HL-60 (cell line): Measurements from ENCODE around the gene DLD.
A peak's percentile ranks its signal among the peaks of the same experiment; 100 is the strongest.

ENCODE experiments used
- DNase-seq, 2 experiments: peaks; one replicate each; pipeline ENCODE4 v3.0.0-alpha.2; 2010 to 2020; ENCODE audit warnings: low read depth in 1 of 2, low spot score in 1 of 2
- H3K27ac ChIP-seq: fragments of 250-450 bp; sonication (Bioruptor Pico); replicated peaks from 2 replicates; pipeline ENCODE4 v1.5.1; 2020; ENCODE audit warnings: mild to moderate bottlenecking, moderate library complexity
- H3K27me3 ChIP-seq: fragments of 250-450 bp; sonication (Bioruptor Pico); 2 replicates; pipeline ENCODE4 v1.5.1; 2021; ENCODE audit warnings: mild to moderate bottlenecking, moderate library complexity; ENCODE audit not compliant: insufficient read depth, poor library complexity, severe bottlenecking
- H3K4me3 ChIP-seq: replicated peaks from 2 replicates; pipeline ENCODE4 v1.5.1; 2011; ENCODE audit warnings: mild to moderate bottlenecking, control low read depth, low read length; ENCODE audit not compliant: insufficient read depth
- GABPA ChIP-seq: IDR thresholded peaks from 2 replicates; pipeline ENCODE4 v1.6.1; 2012; ENCODE audit warnings: low read depth
- POLR2AphosphoS5 ChIP-seq: IDR thresholded peaks from 2 replicates; pipeline ENCODE4 v1.6.1; 2012; ENCODE audit warnings: low read depth
- REST ChIP-seq: IDR thresholded peaks from 2 replicates; pipeline ENCODE4 v1.6.1; 2012; ENCODE audit warnings: low read depth; ENCODE audit not compliant: insufficient replicate concordance
- SPI1 ChIP-seq: IDR thresholded peaks from 2 replicates; pipeline ENCODE4 v1.6.1; 2012; ENCODE audit warnings: low read depth, mild to moderate bottlenecking, borderline replicate concordance
- TF ChIP-seq, protein P1 (sequence below): IDR thresholded peaks from one replicate; pipeline ENCODE4 v1.5.1; 2011; ENCODE audit warnings: low read length, control low read depth, inconsistent platforms; ENCODE audit not compliant: insufficient read depth

The DLD gene

DNA sequence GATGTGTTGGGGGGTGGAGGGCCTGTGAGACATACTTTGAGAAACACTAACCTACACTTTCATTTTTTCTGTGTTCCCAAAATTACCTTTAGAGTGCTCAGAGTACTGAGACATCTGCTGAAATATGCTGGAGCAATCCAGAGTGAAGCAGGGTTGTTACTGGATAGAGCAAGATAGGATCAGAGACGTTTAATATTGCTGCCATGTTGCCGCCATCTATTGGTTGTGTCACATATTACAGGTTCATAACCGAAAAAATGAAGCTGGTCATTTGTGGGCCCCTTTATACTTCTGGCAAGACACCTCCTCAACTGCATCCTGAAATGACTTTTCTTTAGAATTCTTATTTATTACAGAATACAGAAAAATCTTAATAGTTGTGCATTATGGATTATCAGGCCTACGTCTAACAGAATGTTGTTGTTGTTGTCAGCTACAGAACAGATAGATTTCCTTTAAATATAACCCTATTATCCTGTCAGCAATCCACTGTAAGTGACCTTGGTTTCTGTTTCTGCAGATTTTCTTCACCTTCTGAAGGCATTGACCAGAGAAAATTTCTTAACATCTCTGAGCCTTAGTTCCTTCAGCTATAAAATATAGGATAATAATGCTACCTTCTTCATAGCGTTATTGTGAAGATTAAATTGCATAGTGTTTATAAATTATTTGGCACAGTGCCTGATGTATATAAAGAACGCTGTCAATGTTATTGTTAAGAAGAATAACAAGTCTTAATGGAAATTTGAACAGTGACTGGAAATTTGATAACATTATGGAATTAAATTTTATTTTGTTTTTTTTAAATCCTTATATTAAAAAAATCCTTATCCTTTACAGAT lies 16.2 kb upstream of the DLD start:
- TF ChIP-seq POLR2AphosphoS5 = no peak
- TF ChIP-seq, protein P1, sequence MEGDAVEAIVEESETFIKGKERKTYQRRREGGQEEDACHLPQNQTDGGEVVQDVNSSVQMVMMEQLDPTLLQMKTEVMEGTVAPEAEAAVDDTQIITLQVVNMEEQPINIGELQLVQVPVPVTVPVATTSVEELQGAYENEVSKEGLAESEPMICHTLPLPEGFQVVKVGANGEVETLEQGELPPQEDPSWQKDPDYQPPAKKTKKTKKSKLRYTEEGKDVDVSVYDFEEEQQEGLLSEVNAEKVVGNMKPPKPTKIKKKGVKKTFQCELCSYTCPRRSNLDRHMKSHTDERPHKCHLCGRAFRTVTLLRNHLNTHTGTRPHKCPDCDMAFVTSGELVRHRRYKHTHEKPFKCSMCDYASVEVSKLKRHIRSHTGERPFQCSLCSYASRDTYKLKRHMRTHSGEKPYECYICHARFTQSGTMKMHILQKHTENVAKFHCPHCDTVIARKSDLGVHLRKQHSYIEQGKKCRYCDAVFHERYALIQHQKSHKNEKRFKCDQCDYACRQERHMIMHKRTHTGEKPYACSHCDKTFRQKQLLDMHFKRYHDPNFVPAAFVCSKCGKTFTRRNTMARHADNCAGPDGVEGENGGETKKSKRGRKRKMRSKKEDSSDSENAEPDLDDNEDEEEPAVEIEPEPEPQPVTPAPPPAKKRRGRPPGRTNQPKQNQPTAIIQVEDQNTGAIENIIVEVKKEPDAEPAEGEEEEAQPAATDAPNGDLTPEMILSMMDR = peak; percentile 49
- no peak overlapping the region for H3K4me3 ChIP-seq
- no peaks in the 10 kb centered on the region for H3K27me3 ChIP-seq
- peak in 1 of 2 experiments; percentile 58 for DNase-seq
- H3K27ac ChIP-seq = 0 out of 2 replicates have a peak overlapping the region, but pooled peaks have one; percentile 18

- TF ChIP-seq SPI1 (no peak), POLR2AphosphoS5 (no peak), GABPA (no peak)
- TF ChIP-seq, protein P1 = no peak
- Histone ChIP-seq H3K27me3 (no peaks in the 10 kb centered on the region), H3K4me3 (no peak overlapping the region), H3K27ac (no peak overlapping the region)
- DNase-seq = no peak
Measured at GRCh38 chr7:107876916-107877315, 14.1 kb upstream of the DLD start.

DNA sequence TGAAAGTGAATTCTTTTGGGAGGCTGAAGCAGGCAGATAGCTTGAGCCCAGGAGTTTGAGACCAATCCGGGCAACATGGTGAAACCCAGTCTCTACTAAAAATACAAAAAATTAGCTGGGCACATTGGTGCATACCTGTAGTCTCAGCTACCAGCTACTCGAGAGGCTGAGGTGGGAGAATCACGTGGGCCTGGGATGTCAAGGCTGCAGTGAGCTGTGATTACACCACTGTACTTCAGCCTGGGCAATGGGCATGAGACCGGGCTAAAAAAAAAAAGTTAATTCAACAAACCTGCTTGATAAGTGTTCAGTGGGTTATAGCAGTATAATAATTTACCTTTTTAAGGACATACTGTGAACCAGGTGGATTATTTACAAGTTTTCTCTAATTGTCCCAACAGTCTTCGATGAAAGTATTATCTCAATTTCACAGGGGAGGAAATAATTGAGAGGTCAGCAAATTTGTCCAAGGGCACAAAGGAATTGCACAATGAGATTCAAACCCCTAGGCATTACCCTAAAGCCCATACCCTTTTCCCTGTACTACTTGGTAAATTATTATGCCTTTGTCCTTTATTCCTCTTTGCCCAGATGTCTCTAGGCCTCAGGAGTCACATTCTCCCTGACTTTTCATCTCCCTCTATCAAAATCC lies 13.1 kb upstream of the DLD start:
- TF ChIP-seq SPI1 = no peak
- TF ChIP-seq POLR2AphosphoS5 = no peak
- no peak for TF ChIP-seq REST
- TF ChIP-seq GABPA = no peak
- TF ChIP-seq, protein P1 = no peak
- DNase-seq = no peak
- Histone ChIP-seq H3K27me3 (peaks cover 6% of the 10 kb centered on the region), H3K27ac (no peak overlapping the region), H3K4me3 (no peak overlapping the region)

DNA sequence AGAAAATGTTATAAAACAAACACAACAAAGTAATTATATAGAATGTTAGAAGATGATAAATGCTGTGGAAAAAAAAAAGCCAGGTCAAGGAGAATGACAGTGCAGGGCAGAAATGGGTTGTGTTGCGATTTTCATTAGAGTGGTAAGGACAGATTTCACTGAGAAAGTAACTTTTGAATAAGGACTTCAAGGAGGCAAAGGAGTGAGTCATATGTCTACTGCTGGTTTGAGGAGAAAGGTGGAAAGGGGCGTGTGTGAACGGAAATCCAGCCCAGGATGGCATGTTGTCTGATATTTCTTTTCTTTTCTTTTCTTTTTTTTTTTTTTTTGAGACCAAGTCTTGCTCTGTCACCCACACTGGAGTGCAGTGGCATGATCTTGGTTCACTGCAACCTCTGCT lies 12.3 kb upstream of the DLD start:
- DNase-seq = no peak
- Histone ChIP-seq H3K4me3 (no peak overlapping the region), H3K27ac (no peak overlapping the region), H3K27me3 (peaks cover 7% of the 10 kb centered on the region)
- TF ChIP-seq POLR2AphosphoS5 (no peak), REST (no peak), GABPA (no peak), SPI1 (no peak)
- TF ChIP-seq, protein P1 = no peak
